ENCODE results near the gene GCN1. TPM values are rescaled to one million over a fixed set of nuclear protein-coding genes. Genes with fewer than 3 reads are reported as not detected.
A peak's percentile ranks its signal among the peaks of the same experiment; 100 is the strongest.

Gene GCN1
- total RNA-seq, 1 experiment from 2014 or later: 181 TPM

- CTCF ChIA-PET: no interaction called here
- peak; percentile 48; the same call in 1 of the 2 replicates for ATAC-seq
- H3K4me1 Mint-ChIP-seq: no peaks in the 10 kb centered on the region
- H3K9me3 Mint-ChIP-seq: no peaks in the 10 kb centered on the region
- H3K27ac Mint-ChIP-seq: no peak overlapping the region
- no peak for TF ChIP-seq ATF3 (CRISPR knock-in tag; conservative IDR thresholded peaks at IDR 0.05)
- no peak for TF ChIP-seq ZNF671 (CRISPR knock-in tag; IDR thresholded peaks at IDR 0.05)
- POLR2A ChIA-PET: no interaction called here
- H3K36me3 Mint-ChIP-seq: peaks cover 68% of the 10 kb centered on the region
- no peak overlapping the region for H3K4me3 Mint-ChIP-seq
- no peak for DNase-seq (ENCODE audit: low spot score)
- no peaks in the 10 kb centered on the region for H3K27me3 Mint-ChIP-seq (ENCODE audit: low read depth)
These were observed 30.2 kb downstream of the GCN1 start for GRCh38 chr12:120164293-120164692.

GRCh38 chr12:120162763-120163162 lies 31.8 kb downstream of the GCN1 start:
- no peaks in the 10 kb centered on the region for H3K9me3 Mint-ChIP-seq
- DNase-seq (ENCODE audit: low spot score) (no peak), ATAC-seq (no peak)
- H3K4me3 Mint-ChIP-seq: no peak overlapping the region
- H3K36me3 Mint-ChIP-seq: peaks cover 70% of the 10 kb centered on the region
- ChIA-PET POLR2A (interaction anchor here (0.5 kb wide), 1 partner anchor 17 kb away, joined by 3 read pairs; no protein-coding TSS in a partner anchor), CTCF (interaction anchor here (1.1 kb wide), 1 partner anchor 38 kb away, joined by 3 read pairs; the partner anchor contains the start of gene RPLP0)
- H3K27me3 Mint-ChIP-seq (ENCODE audit: low read depth): no peaks in the 10 kb centered on the region
- no peaks in the 10 kb centered on the region for H3K4me1 Mint-ChIP-seq
- TF ChIP-seq NR2C2 (CRISPR knock-in tag; IDR thresholded peaks at IDR 0.05) (no peak), ZNF263 (CRISPR knock-in tag; IDR thresholded peaks at IDR 0.05; ENCODE audit: low read depth) (no peak), TP53 (CRISPR knock-in tag; IDR thresholded peaks at IDR 0.05) (no peak), ZNF219 (CRISPR knock-in tag; IDR thresholded peaks at IDR 0.05; ENCODE audit: borderline replicate concordance) (no peak), PREB (CRISPR knock-in tag; IDR thresholded peaks at IDR 0.05; ENCODE audit: borderline replicate concordance) (no peak), TEAD1 (CRISPR knock-in tag; IDR thresholded peaks at IDR 0.05) (no peak), FOXP4 (CRISPR knock-in tag; IDR thresholded peaks at IDR 0.05) (no peak), JAZF1 (CRISPR knock-in tag; IDR thresholded peaks at IDR 0.05) (no peak), ZNF121 (CRISPR knock-in tag; IDR thresholded peaks at IDR 0.05) (no peak), NFE2L1 (CRISPR knock-in tag; IDR thresholded peaks at IDR 0.05) (no peak), PRRX2 (CRISPR knock-in tag; IDR thresholded peaks at IDR 0.05) (no peak)
- H3K27ac Mint-ChIP-seq: no peak overlapping the region

GRCh38 chr12:120161852-120162251 lies 32.7 kb downstream of the GCN1 start:
- Mint-ChIP-seq H3K4me1 (no peaks in the 10 kb centered on the region), H3K36me3 (peaks cover 74% of the 10 kb centered on the region), H3K27me3 (ENCODE audit: low read depth) (no peaks in the 10 kb centered on the region), H3K9me3 (no peaks in the 10 kb centered on the region), H3K27ac (no peak overlapping the region), H3K4me3 (no peak overlapping the region)
- ATAC-seq (no peak), DNase-seq (ENCODE audit: low spot score) (no peak)
- ChIA-PET CTCF (interaction anchor here (1.1 kb wide), 1 partner anchor 39 kb away, joined by 3 read pairs; the partner anchor contains the start of gene RPLP0), POLR2A (no interaction called here)
- TF ChIP-seq ZBTB43 (CRISPR knock-in tag; IDR thresholded peaks at IDR 0.05): no peak

GRCh38 chr12:120159509-120160237 lies 34.8 kb downstream of the GCN1 start:
- Mint-ChIP-seq H3K36me3 (peaks cover 92% of the 10 kb centered on the region), H3K4me3 (no peak overlapping the region), H3K27me3 (ENCODE audit: low read depth) (no peaks in the 10 kb centered on the region), H3K9me3 (no peaks in the 10 kb centered on the region), H3K4me1 (no peaks in the 10 kb centered on the region), H3K27ac (no peak overlapping the region)
- no peak for DNase-seq (ENCODE audit: low spot score)
- ChIA-PET POLR2A (interaction anchor here (1.5 kb wide), 1 partner anchor 41 kb away, joined by 4 read pairs; the partner anchor contains the start of gene RPLP0), CTCF (interaction anchor here (0.5 kb wide), 1 partner anchor 307 kb away, joined by 3 read pairs; no protein-coding TSS in a partner anchor)
- ATAC-seq: no peak
- TF ChIP-seq OVOL2 (CRISPR knock-in tag; IDR thresholded peaks at IDR 0.05; ENCODE audit: borderline replicate concordance): no peak
- no peak for TF ChIP-seq FOXJ3 (CRISPR knock-in tag; IDR thresholded peaks at IDR 0.05; ENCODE audit: borderline replicate concordance)
- no peak for TF ChIP-seq ZNF281 (CRISPR knock-in tag; IDR thresholded peaks at IDR 0.05)
- TF ChIP-seq NR1H2 (CRISPR knock-in tag; IDR thresholded peaks at IDR 0.05): no peak
- TF ChIP-seq ZNF512 (CRISPR knock-in tag; IDR thresholded peaks at IDR 0.05; ENCODE audit: borderline replicate concordance): no peak
- TF ChIP-seq JAZF1 (CRISPR knock-in tag; IDR thresholded peaks at IDR 0.05): no peak
- no peak for TF ChIP-seq ZNF317 (CRISPR knock-in tag; IDR thresholded peaks at IDR 0.05; ENCODE audit: borderline replicate concordance, low read depth)
